BLaER1 treated with 17β-estradiol and CSF1 and Interleukin-3, amounts not matched to agents 10 nM and 100 nM (cell line): ENCODE data around the gene ZFYVE28.

Source experiments
- H3K27ac ChIP-seq, 11 experiments: shearing (Covaris generic); formaldehyde crosslinking; 2 replicates each; pipeline ENCODE4 v1.8.1; 2022
- H3K27me3 ChIP-seq, 11 experiments: shearing (Covaris generic); formaldehyde crosslinking; 2 replicates each; pipeline ENCODE4 v1.8.1; 2022
- H3K36me3 ChIP-seq, 11 experiments: shearing (Covaris generic); formaldehyde crosslinking; 2 replicates each; pipeline ENCODE4 v1.8.1; 2022
- H3K4me1 ChIP-seq, 10 experiments: shearing (Covaris generic); formaldehyde crosslinking; 2 replicates each; pipeline ENCODE4 v1.8.1; 2022
- H3K4me2 ChIP-seq, 11 experiments: shearing (Covaris generic); formaldehyde crosslinking; 2 replicates each; pipeline ENCODE4 v1.8.1; 2022
- H3K4me3 ChIP-seq, 10 experiments: shearing (Covaris generic); formaldehyde crosslinking; 2 replicates each; pipeline ENCODE4 v1.8.1; 2022
- H3K9ac ChIP-seq, 11 experiments: shearing (Covaris generic); formaldehyde crosslinking; 2 replicates each; pipeline ENCODE4 v1.8.1; 2022
- H3K9me3 ChIP-seq, 11 experiments: shearing (Covaris generic); formaldehyde crosslinking; replicated peaks in 1 of 11; 2 replicates each; pipeline ENCODE4 v1.8.1; 2022
- H4K20me1 ChIP-seq, 11 experiments: shearing (Covaris generic); formaldehyde crosslinking; 2 replicates each; pipeline ENCODE4 v1.8.1; 2022
- Cebpa-rat ChIP-seq, 11 experiments: shearing (Covaris generic); IDR thresholded peaks; 2 replicates each; pipeline ENCODE4 v1.8.1; 2022

ZFYVE28 gene

GRCh38 chr4:2337896-2338295, 80.5 kb downstream of the ZFYVE28 start:
- no peak overlapping the region for H3K27ac ChIP-seq
- peaks cover 0 to 14% (median 0%) of the 10 kb centered on the region in 11 experiments; a peak in 6 of 22 replicates for H4K20me1 ChIP-seq
- no peaks in the 10 kb centered on the region for H3K9me3 ChIP-seq
- H3K4me3 ChIP-seq = no peak overlapping the region
- no peak overlapping the region for H3K9ac ChIP-seq
- H3K27me3 ChIP-seq = peaks cover 0 to 12% (median 0%) of the 10 kb centered on the region in 11 experiments; a peak in 5 of 22 replicates
- no peak for TF ChIP-seq Cebpa-rat (IDR thresholded peaks at IDR 0.05)
- H3K4me1 ChIP-seq = peaks cover 27 to 34% (median 28%) of the 10 kb centered on the region in 10 experiments
- H3K4me2 ChIP-seq = no peak overlapping the region
- peaks cover 0 to 4% (median 0%) of the 10 kb centered on the region in 11 experiments; a peak in 1 of 22 replicates for H3K36me3 ChIP-seq

GRCh38 chr4:2337131-2337723, 81.2 kb downstream of the ZFYVE28 start:
- Histone ChIP-seq H4K20me1 (peaks cover 0 to 19% (median 0%) of the 10 kb centered on the region in 11 experiments; a peak in 6 of 22 replicates), H3K4me3 (no peak overlapping the region), H3K9me3 (no peaks in the 10 kb centered on the region), H3K27ac (no peak overlapping the region), H3K9ac (no peak overlapping the region), H3K4me1 (peaks cover 27 to 36% (median 28%) of the 10 kb centered on the region in 10 experiments), H3K36me3 (peaks cover 0 to 4% (median 0%) of the 10 kb centered on the region in 11 experiments; a peak in 1 of 22 replicates), H3K4me2 (no peak overlapping the region), H3K27me3 (peaks cover 0 to 12% (median 0%) of the 10 kb centered on the region in 11 experiments; a peak in 5 of 22 replicates)
- no peak for TF ChIP-seq Cebpa-rat (IDR thresholded peaks at IDR 0.05)

- H3K4me1 ChIP-seq = peaks cover 27 to 34% (median 28%) of the 10 kb centered on the region in 10 experiments
- H4K20me1 ChIP-seq = peaks cover 0 to 25% (median 0%) of the 10 kb centered on the region in 11 experiments; a peak in 6 of 22 replicates
- no peak overlapping the region for H3K4me2 ChIP-seq
- peaks cover 0 to 12% (median 0%) of the 10 kb centered on the region in 11 experiments; a peak in 5 of 22 replicates for H3K27me3 ChIP-seq
- no peak for TF ChIP-seq Cebpa-rat (IDR thresholded peaks at IDR 0.05)
- no peak overlapping the region for H3K4me3 ChIP-seq
- peaks cover 0 to 4% (median 0%) of the 10 kb centered on the region in 11 experiments; a peak in 1 of 22 replicates for H3K36me3 ChIP-seq
- no peaks in the 10 kb centered on the region for H3K9me3 ChIP-seq
- H3K27ac ChIP-seq = no peak overlapping the region
- H3K9ac ChIP-seq = no peak overlapping the region
Measured at GRCh38 chr4:2336659-2337058, 81.8 kb downstream of the ZFYVE28 start.

- TF ChIP-seq Cebpa-rat (IDR thresholded peaks at IDR 0.05) = no peak
- Histone ChIP-seq H3K4me3 (no peak overlapping the region), H3K27ac (no peak overlapping the region), H3K27me3 (peaks cover 0 to 12% (median 0%) of the 10 kb centered on the region in 11 experiments; a peak in 5 of 22 replicates), H3K4me1 (peaks cover 27 to 34% (median 28%) of the 10 kb centered on the region in 10 experiments), H3K4me2 (peak overlapping the region; percentile 38 to 64 (median 57); a peak in 19 of 22 replicates), H3K9me3 (no peaks in the 10 kb centered on the region), H3K9ac (peak overlapping the region in 1 of 11 experiments; percentile 27; a peak in 2 of 22 replicates), H3K36me3 (peaks cover 0 to 4% (median 0%) of the 10 kb centered on the region in 11 experiments; a peak in 1 of 22 replicates), H4K20me1 (peaks cover 0 to 26% (median 0%) of the 10 kb centered on the region in 11 experiments; a peak in 6 of 22 replicates)
Measured at GRCh38 chr4:2335729-2336101, 82.7 kb downstream of the ZFYVE28 start.

GRCh38 chr4:2334826-2335728, 83.4 kb downstream of the ZFYVE28 start:
- no peak for TF ChIP-seq Cebpa-rat (IDR thresholded peaks at IDR 0.05)
- peaks cover 0 to 12% (median 0%) of the 10 kb centered on the region in 11 experiments; a peak in 5 of 22 replicates for H3K27me3 ChIP-seq

GRCh38 chr4:2333916-2334644, 84.4 kb downstream of the ZFYVE28 start:
- Histone ChIP-seq H3K9ac (peak overlapping the region in 3 of 11 experiments; percentile 2 to 23 (median 7); a peak in 4 of 22 replicates), H3K4me3 (no peak overlapping the region), H3K36me3 (peaks cover 0 to 4% (median 0%) of the 10 kb centered on the region in 11 experiments; a peak in 1 of 22 replicates), H3K4me2 (peak overlapping the region; percentile 65 to 90 (median 79)), H3K27ac (peak overlapping the region in 2 of 11 experiments; percentile 19 to 28; a peak in 1 of 22 replicates), H4K20me1 (peaks cover 0 to 22% (median 0%) of the 10 kb centered on the region in 11 experiments; a peak in 6 of 22 replicates), H3K9me3 (peaks cover 0 to 3% (median 0%) of the 10 kb centered on the region in 11 experiments; a peak in 3 of 22 replicates), H3K4me1 (peaks cover 28 to 40% (median 37%) of the 10 kb centered on the region in 10 experiments), H3K27me3 (peaks cover 0 to 12% (median 0%) of the 10 kb centered on the region in 11 experiments; a peak in 5 of 22 replicates)
- TF ChIP-seq Cebpa-rat (IDR thresholded peaks at IDR 0.05) = no peak

More at GRCh38 chr4:2334826-2335728, 83.4 kb downstream of the ZFYVE28 start:
- Histone ChIP-seq H3K4me2 (peak overlapping the region; percentile 38 to 64 (median 57)), H3K4me3 (no peak overlapping the region), H4K20me1 (peaks cover 0 to 26% (median 0%) of the 10 kb centered on the region in 11 experiments; a peak in 6 of 22 replicates), H3K4me1 (peaks cover 28 to 39% (median 34%) of the 10 kb centered on the region in 10 experiments), H3K27ac (no peak overlapping the region; a peak in 1 of 22 replicates), H3K9ac (no peak overlapping the region), H3K9me3 (no peaks in the 10 kb centered on the region), H3K36me3 (peaks cover 0 to 4% (median 0%) of the 10 kb centered on the region in 11 experiments; a peak in 1 of 22 replicates)

- Histone ChIP-seq H3K4me3 (no peak overlapping the region), H3K27me3 (peaks cover 0 to 12% (median 0%) of the 10 kb centered on the region in 11 experiments; a peak in 5 of 22 replicates), H3K9me3 (peaks cover 0 to 10% (median 0%) of the 10 kb centered on the region in 11 experiments; a peak in 6 of 22 replicates), H4K20me1 (peaks cover 0 to 21% (median 0%) of the 10 kb centered on the region in 11 experiments; a peak in 6 of 22 replicates), H3K27ac (no peak overlapping the region), H3K9ac (peak overlapping the region in 3 of 11 experiments; percentile 2 to 23 (median 7); a peak in 4 of 22 replicates), H3K4me1 (peaks cover 28 to 40% (median 37%) of the 10 kb centered on the region in 10 experiments), H3K4me2 (peak overlapping the region; percentile 65 to 90 (median 79)), H3K36me3 (peaks cover 0 to 7% (median 0%) of the 10 kb centered on the region in 11 experiments; a peak in 2 of 22 replicates)
- no peak for TF ChIP-seq Cebpa-rat (IDR thresholded peaks at IDR 0.05)
Measured at GRCh38 chr4:2333356-2333841, 85.0 kb downstream of the ZFYVE28 start.
